ENCODE measurements around the gene ADAMTSL3. TPM values are rescaled to one million over a fixed set of nuclear protein-coding genes. Genes with fewer than 3 reads are reported as not detected.

Gene ADAMTSL3
- total RNA-seq = 0.14 and 0.18 TPM in 2 replicates

DNA sequence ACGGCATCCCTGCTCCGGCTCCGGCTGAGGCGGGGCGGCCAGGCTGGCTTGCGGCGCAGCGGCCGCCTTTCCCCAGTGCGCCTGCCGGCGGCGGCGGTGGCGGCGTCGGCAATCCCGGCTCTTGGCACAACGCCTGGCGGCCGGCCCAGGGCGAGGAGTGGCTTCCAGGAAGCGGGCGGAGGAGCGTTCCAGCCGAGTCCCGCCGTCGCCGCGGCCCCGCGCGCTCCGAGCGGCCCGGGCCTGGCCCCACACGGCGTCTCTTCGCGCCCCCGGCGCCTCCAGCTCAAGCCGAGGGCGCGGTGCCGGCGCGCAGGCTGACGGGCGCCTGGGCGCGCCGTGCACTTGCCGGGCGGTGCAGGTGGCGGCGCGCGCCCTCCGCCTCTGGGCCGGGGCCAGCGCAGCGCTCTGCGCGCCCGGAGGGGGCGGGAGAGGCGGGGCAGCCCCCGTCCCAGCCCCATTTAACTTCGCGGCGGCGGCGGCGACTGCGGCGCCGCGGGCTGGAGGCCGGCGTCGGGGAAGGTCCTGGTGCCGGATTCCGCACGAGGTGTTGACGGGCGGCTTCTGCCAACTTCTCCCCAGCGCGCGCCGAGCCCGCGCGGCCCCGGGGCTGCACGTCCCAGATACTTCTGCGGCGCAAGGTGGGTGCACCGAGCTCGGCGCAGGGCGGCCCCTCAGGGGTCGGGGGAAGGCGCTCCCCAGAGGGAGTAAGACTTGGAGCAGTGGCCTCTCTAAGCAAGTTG lies at the start of gene ADAMTSL3:
Gene ADAMTSL3, plus strand, starts transcription at position 485 of the 740 bp plus-strand sequence. CDS start 1,639 bp downstream, outside the sequence.

Other genes starting within 250 kb of the ADAMTSL3 start
- gene SH3GL3, start 206.8 kb upstream of the ADAMTSL3 start, total RNA-seq = 0.18 and 0.28 TPM in 2 replicates